BE2C (cell line): ENCODE results near the gene FIP1L1.

Source experiments
- DNase-seq: peaks from one replicate; pipeline ENCODE4 v3.0.0-alpha.2; 2020
- H3K27me3 ChIP-seq: fragments of 250-450 bp; sonication (Bioruptor Pico); 2 replicates; pipeline ENCODE4 v1.5.1; 2020; ENCODE audit warnings: mild to moderate bottlenecking
- H3K36me3 ChIP-seq: fragments of 250-450 bp; sonication (Bioruptor Pico); 2 replicates; pipeline ENCODE4 v1.5.1; 2020; ENCODE audit warnings: mild to moderate bottlenecking
- H3K4me1 ChIP-seq: fragments of 250-450 bp; sonication (Bioruptor Pico); 2 replicates; pipeline ENCODE4 v1.5.1; 2020
- H3K4me3 ChIP-seq: 2 replicates; pipeline ENCODE4 v1.5.1; 2011; ENCODE audit warnings: low read depth, low read length
- H3K9me3 ChIP-seq: fragments of 250-450 bp; sonication (Bioruptor Pico); 2 replicates; pipeline ENCODE4 v1.5.1; 2020
- TF ChIP-seq, protein P1 (sequence below): IDR thresholded peaks from 2 replicates; pipeline ENCODE4 v1.5.1; 2012; ENCODE audit warnings: mild to moderate bottlenecking, low read depth, low read length

Gene FIP1L1

DNA sequence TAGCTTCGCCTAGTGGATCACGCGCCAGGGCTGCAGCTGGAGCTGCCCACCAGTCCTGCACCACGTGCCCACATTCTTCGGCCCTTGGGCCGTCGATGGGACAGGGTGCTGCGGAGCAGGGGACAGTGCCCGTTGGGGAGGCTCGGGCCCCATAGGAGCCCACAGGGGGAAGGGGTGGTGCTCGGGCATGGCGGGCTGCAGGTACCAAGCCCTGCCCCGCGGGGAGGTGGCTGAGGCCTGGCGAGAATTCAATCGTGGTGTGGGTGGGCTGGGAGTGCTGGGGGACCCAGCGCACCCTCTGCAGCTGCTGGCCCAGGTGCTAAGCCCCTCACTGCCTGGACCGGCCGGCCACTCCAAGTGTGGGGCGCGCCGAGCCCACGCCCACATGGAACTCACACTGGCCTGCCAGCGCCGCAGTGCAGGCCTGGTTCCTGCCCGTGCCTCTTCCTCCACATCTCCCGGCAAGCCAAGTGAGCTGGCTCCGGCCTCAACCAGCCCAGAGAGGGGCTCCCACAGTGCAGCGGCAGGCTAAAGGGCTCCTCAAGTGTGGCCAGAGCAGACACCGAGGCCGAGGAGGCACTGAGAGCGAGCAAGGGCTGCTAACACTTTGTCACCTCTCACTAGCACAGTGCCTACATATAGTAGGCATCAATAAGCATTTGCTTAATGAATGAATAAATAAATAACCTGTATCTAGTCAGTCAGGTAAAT lies 23.3 kb upstream of the FIP1L1 start:
- Histone ChIP-seq H3K4me3 (no peak overlapping the region), H3K9me3 (no peaks in the 10 kb centered on the region), H3K36me3 (peaks cover 20% of the 10 kb centered on the region), H3K4me1 (no peaks in the 10 kb centered on the region), H3K27me3 (no peaks in the 10 kb centered on the region)
- DNase-seq, result no peak
- TF ChIP-seq, protein P1, sequence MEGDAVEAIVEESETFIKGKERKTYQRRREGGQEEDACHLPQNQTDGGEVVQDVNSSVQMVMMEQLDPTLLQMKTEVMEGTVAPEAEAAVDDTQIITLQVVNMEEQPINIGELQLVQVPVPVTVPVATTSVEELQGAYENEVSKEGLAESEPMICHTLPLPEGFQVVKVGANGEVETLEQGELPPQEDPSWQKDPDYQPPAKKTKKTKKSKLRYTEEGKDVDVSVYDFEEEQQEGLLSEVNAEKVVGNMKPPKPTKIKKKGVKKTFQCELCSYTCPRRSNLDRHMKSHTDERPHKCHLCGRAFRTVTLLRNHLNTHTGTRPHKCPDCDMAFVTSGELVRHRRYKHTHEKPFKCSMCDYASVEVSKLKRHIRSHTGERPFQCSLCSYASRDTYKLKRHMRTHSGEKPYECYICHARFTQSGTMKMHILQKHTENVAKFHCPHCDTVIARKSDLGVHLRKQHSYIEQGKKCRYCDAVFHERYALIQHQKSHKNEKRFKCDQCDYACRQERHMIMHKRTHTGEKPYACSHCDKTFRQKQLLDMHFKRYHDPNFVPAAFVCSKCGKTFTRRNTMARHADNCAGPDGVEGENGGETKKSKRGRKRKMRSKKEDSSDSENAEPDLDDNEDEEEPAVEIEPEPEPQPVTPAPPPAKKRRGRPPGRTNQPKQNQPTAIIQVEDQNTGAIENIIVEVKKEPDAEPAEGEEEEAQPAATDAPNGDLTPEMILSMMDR, result no peak

- Histone ChIP-seq H3K4me3 (no peak overlapping the region), H3K27me3 (no peaks in the 10 kb centered on the region), H3K36me3 (peaks cover 14% of the 10 kb centered on the region), H3K4me1 (no peaks in the 10 kb centered on the region), H3K9me3 (no peaks in the 10 kb centered on the region)
- no peak for DNase-seq
- TF ChIP-seq, protein P1, result no peak
Measured at GRCh38 chr4:53355930-53356521, 21.4 kb upstream of the FIP1L1 start.

DNA sequence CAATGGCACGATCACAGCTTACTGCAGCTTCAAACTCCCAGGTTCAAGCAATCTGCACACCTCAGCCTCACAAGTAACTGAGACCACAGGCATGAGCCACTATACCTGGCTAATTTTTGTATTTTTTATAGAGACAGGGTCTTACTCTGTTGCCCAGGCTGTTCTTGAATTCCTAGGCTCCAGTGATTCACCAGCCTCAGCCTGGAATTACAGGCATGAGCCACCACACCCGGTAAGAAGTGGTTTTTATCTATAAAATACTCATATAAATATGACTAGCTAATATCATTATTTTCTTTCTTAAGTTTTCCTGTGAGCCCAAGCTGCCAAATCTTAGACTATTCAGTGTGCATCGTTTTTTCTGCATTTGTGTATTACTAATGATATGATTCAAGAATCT lies 16.0 kb upstream of the FIP1L1 start:
- Histone ChIP-seq H3K4me3 (no peak overlapping the region), H3K27me3 (no peaks in the 10 kb centered on the region), H3K36me3 (no peaks in the 10 kb centered on the region; the same call in 1 of the 2 replicates), H3K4me1 (no peaks in the 10 kb centered on the region), H3K9me3 (no peaks in the 10 kb centered on the region)
- TF ChIP-seq, protein P1, result no peak
- no peak for DNase-seq

GRCh38 chr4:53362093-53362492 lies 15.3 kb upstream of the FIP1L1 start:
- Histone ChIP-seq H3K9me3 (no peaks in the 10 kb centered on the region), H3K27me3 (no peaks in the 10 kb centered on the region), H3K4me3 (peak overlapping the region; percentile 13; the same call in 1 of the 2 replicates), H3K36me3 (no peaks in the 10 kb centered on the region; the same call in 1 of the 2 replicates), H3K4me1 (no peaks in the 10 kb centered on the region)
- DNase-seq, result no peak
- TF ChIP-seq, protein P1, result no peak

GRCh38 chr4:53364624-53365023 lies 12.8 kb upstream of the FIP1L1 start:
- H3K4me3 ChIP-seq, result peak overlapping the region; percentile 97
- no peaks in the 10 kb centered on the region for H3K9me3 ChIP-seq
- no peak for DNase-seq
- H3K36me3 ChIP-seq, result no peaks in the 10 kb centered on the region; the same call in 1 of the 2 replicates
- TF ChIP-seq, protein P1, result no peak
- peaks cover 14% of the 10 kb centered on the region for H3K27me3 ChIP-seq
- no peaks in the 10 kb centered on the region for H3K4me1 ChIP-seq

DNA sequence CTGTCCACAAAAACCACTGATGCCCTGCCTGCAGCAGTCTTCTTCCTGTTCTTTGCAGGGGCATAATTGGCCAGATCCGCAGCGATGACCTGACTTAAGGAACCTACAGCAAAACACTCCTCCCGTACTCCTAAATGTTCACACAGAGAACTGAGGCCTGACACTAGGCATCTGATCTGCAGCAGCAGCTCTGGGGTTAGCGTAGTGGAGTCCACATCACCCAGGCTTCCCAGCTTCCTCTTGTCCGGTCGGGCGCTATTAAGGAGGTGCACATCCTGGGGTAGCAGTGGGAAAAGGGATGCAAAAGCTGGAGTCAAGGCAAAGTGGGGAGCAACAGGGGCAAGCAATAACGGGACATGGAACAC lies 12.3 kb upstream of the FIP1L1 start:
- DNase-seq, result peak; percentile 40
- Histone ChIP-seq H3K27me3 (peaks cover 19% of the 10 kb centered on the region), H3K36me3 (no peaks in the 10 kb centered on the region), H3K4me3 (peak overlapping the region; percentile 97), H3K4me1 (no peaks in the 10 kb centered on the region), H3K9me3 (no peaks in the 10 kb centered on the region)
- TF ChIP-seq, protein P1, result no peak
